IMR-90 (cell line): ENCODE measurements around the gene LYZL2. TPM values are rescaled to one million over a fixed set of nuclear protein-coding genes. Genes with fewer than 3 reads are reported as not detected.

Experiments used
- ATAC-seq: fragments of 200-7000 bp; cut with Tn5 transposase; 2 replicates; pipeline ENCODE4 v1.9.1; 2020; ENCODE audit warnings: low read depth, mild to moderate bottlenecking, moderate library complexity
- BruUV-seq: library from RNA; stranded (reverse); fragments of 400-500 nt; replicated peaks from 2 replicates; lab custom pipeline; 2021; lab: Mats Ljungman, UMichigan
- CTCF ChIA-PET: fragments of 300-600 bp; formaldehyde crosslinking; extraction: SDS; loops from one replicate; lab custom pipeline; 2021; ENCODE audit warnings: antibody characterized with exemption; lab: Yijun Ruan, JAX
- POLR2A ChIA-PET: fragments of 300-600 bp; sonication (Branson Sonifier 250); formaldehyde crosslinking; loops from one replicate; lab custom pipeline; 2022; ENCODE audit warnings: antibody characterized with exemption; ENCODE audit not compliant: unreplicated experiment; lab: Charles Lee
- DNase-seq: peaks from one replicate; pipeline ENCODE4 v3.0.0; 2013
- H2AFZ ChIP-seq: replicated peaks from 2 replicates; pipeline ENCODE3; 2013; ENCODE audit warnings: low read length, mild to moderate bottlenecking; ENCODE audit not compliant: poor library complexity
- H2AK5ac ChIP-seq: 2 replicates; pipeline ENCODE4 v1.6.1; 2013; ENCODE audit warnings: low read depth, low read length, inconsistent platforms
- H2AK9ac ChIP-seq: replicated peaks from 2 replicates; pipeline ENCODE3; 2013; ENCODE audit warnings: mild to moderate bottlenecking, low read depth, low read length, moderate library complexity; ENCODE audit not compliant: poor library complexity
- H2BK120ac ChIP-seq: 2 replicates; pipeline ENCODE4 v1.6.1; 2013; ENCODE audit warnings: low read depth, low read length, inconsistent platforms
- H2BK15ac ChIP-seq: 3 replicates; pipeline ENCODE4 v1.6.1; 2013; ENCODE audit warnings: low read depth, low read length, inconsistent platforms
- H2BK20ac ChIP-seq: 2 replicates; pipeline ENCODE4 v1.6.1; 2013; ENCODE audit warnings: low read depth, mild to moderate bottlenecking, inconsistent platforms, low read length, moderate library complexity
- H2BK5ac ChIP-seq: 2 replicates; pipeline ENCODE4 v1.6.1; 2013; ENCODE audit warnings: mild to moderate bottlenecking, low read depth, low read length, inconsistent platforms; ENCODE audit not compliant: poor library complexity, severe bottlenecking
- H3K14ac ChIP-seq: replicated peaks from 2 replicates; pipeline ENCODE4 v1.6.1; 2013; ENCODE audit warnings: low read depth, low read length, inconsistent platforms
- H3K18ac ChIP-seq: 2 replicates; pipeline ENCODE4 v1.6.1; 2013; ENCODE audit warnings: low read depth, low read length, control low read depth
- H3K23ac ChIP-seq: 2 replicates; pipeline ENCODE4 v1.6.1; 2013; ENCODE audit warnings: low read depth, low read length, inconsistent platforms
- H3K27ac ChIP-seq: 2 replicates; pipeline ENCODE4 v1.5.1; 2013; ENCODE audit warnings: mild to moderate bottlenecking, control low read depth, low read length; ENCODE audit not compliant: insufficient read depth
- H3K27me3 ChIP-seq: 2 replicates; pipeline ENCODE4 v1.6.1; 2013; ENCODE audit warnings: low read length; ENCODE audit not compliant: control insufficient read depth, insufficient read depth
- H3K36me3 ChIP-seq: 2 replicates; pipeline ENCODE4 v1.6.1; 2013; ENCODE audit warnings: low read length, mixed read lengths; ENCODE audit not compliant: control insufficient read depth, insufficient read depth
- H3K4ac ChIP-seq: 2 replicates; pipeline ENCODE4 v1.6.1; 2013; ENCODE audit warnings: low read depth, low read length, inconsistent platforms
- H3K4me1 ChIP-seq: 2 replicates; pipeline ENCODE4 v1.6.1; 2013; ENCODE audit warnings: low read length, mixed read lengths; ENCODE audit not compliant: control insufficient read depth, insufficient read depth
- H3K4me2 ChIP-seq: 2 replicates; pipeline ENCODE4 v1.6.1; 2013; ENCODE audit warnings: low read depth, mild to moderate bottlenecking, control low read depth, low read length, moderate library complexity
- H3K4me3 ChIP-seq: 2 replicates; pipeline ENCODE4 v1.5.1; 2013; ENCODE audit warnings: low read depth, mild to moderate bottlenecking, control low read depth, low read length, moderate library complexity; ENCODE audit not compliant: insufficient read depth
- H3K56ac ChIP-seq: 2 replicates; pipeline ENCODE4 v1.6.1; 2013; ENCODE audit warnings: low read length, inconsistent platforms; ENCODE audit not compliant: insufficient read depth; ENCODE audit errors: extremely low read depth
- H3K79me1 ChIP-seq, 2 experiments: 2 replicates each; pipeline ENCODE4 v1.6.1; 2013; ENCODE audit warnings: low read length in 2 of 2, inconsistent platforms in 1 of 2, low read depth in 1 of 2
- H3K9ac ChIP-seq: 2 replicates; pipeline ENCODE4 v1.6.1; 2013; ENCODE audit warnings: low read depth, low read length, control low read depth
- H3K9me1 ChIP-seq: 2 replicates; pipeline ENCODE4 v1.6.1; 2013; ENCODE audit warnings: low read length, inconsistent platforms; ENCODE audit not compliant: insufficient read depth
- H3K9me3 ChIP-seq: 2 replicates; pipeline ENCODE4 v1.6.1; 2013; ENCODE audit warnings: low read length; ENCODE audit not compliant: control insufficient read depth, insufficient read depth
- H4K20me1 ChIP-seq: 2 replicates; pipeline ENCODE4 v1.6.1; 2013; ENCODE audit warnings: low read length, inconsistent platforms; ENCODE audit not compliant: insufficient read depth
- H4K5ac ChIP-seq: 2 replicates; pipeline ENCODE4 v1.6.1; 2013; ENCODE audit warnings: mild to moderate bottlenecking, low read depth, low read length, control low read depth
- H4K8ac ChIP-seq, 2 experiments: 2 replicates each; pipeline ENCODE4 v1.6.1; 2013; ENCODE audit warnings: low read depth in 2 of 2, low read length in 2 of 2, control low read depth in 1 of 2, inconsistent platforms in 1 of 2
- H4K91ac ChIP-seq: 2 replicates; pipeline ENCODE4 v1.6.1; 2013; ENCODE audit warnings: low read depth, low read length, inconsistent platforms; ENCODE audit not compliant: insufficient read depth
- BHLHE40 ChIP-seq: fragments of 150-350 bp; IDR thresholded peaks from 2 replicates; pipeline ENCODE4 v1.6.1; 2016; ENCODE audit warnings: mild to moderate bottlenecking, low read depth, low read length
- CEBPB ChIP-seq: IDR thresholded peaks from 2 replicates; pipeline ENCODE4 v1.6.1; 2012; ENCODE audit warnings: low read depth, low read length, improper control_type of control experiment
- CHD1 ChIP-seq: IDR thresholded peaks from 2 replicates; pipeline ENCODE4 v1.6.1; 2012; ENCODE audit warnings: low read depth, low read length, improper control_type of control experiment
- ELK1 ChIP-seq: fragments of 150-350 bp; IDR thresholded peaks from 2 replicates; pipeline ENCODE4 v1.6.1; 2016; ENCODE audit warnings: low read depth, mild to moderate bottlenecking, low read length, moderate library complexity, borderline replicate concordance
- FOS ChIP-seq: fragments of 150-350 bp; IDR thresholded peaks from 2 replicates; pipeline ENCODE4 v1.6.1; 2016; ENCODE audit warnings: low read depth, low read length
- MAFK ChIP-seq: IDR thresholded peaks from 2 replicates; pipeline ENCODE4 v1.6.1; 2012; ENCODE audit warnings: low read depth, low read length, improper control_type of control experiment
- MAZ ChIP-seq: IDR thresholded peaks from 2 replicates; pipeline ENCODE4 v1.6.1; 2012; ENCODE audit warnings: low read depth, mild to moderate bottlenecking, low read length, improper control_type of control experiment, moderate library complexity, borderline replicate concordance
- MXI1 ChIP-seq: IDR thresholded peaks from 2 replicates; pipeline ENCODE4 v1.6.1; 2012; ENCODE audit warnings: low read depth, mild to moderate bottlenecking, low read length, moderate library complexity, borderline replicate concordance
- NFE2L2 ChIP-seq: fragments of 150-350 bp; IDR thresholded peaks from 2 replicates; pipeline ENCODE4 v1.6.1; 2016; ENCODE audit warnings: low read depth, mild to moderate bottlenecking, low read length
- POLR2A ChIP-seq: IDR thresholded peaks from 2 replicates; pipeline ENCODE4 v1.6.1; 2012; ENCODE audit warnings: mild to moderate bottlenecking, low read depth, low read length
- RAD21 ChIP-seq: IDR thresholded peaks from 2 replicates; pipeline ENCODE4 v1.6.1; 2012; ENCODE audit warnings: low read length, improper control_type of control experiment
- RCOR1 ChIP-seq: IDR thresholded peaks from 2 replicates; pipeline ENCODE4 v1.6.1; 2012; ENCODE audit warnings: mild to moderate bottlenecking, low read length, improper control_type of control experiment; ENCODE audit not compliant: insufficient replicate concordance
- RFX5 ChIP-seq: IDR thresholded peaks from 2 replicates; pipeline ENCODE4 v1.8.0; 2012; ENCODE audit warnings: low read depth, mild to moderate bottlenecking, low read length, moderate library complexity
- SMC3 ChIP-seq: fragments of 150-350 bp; IDR thresholded peaks from 2 replicates; pipeline ENCODE4 v1.6.1; 2016; ENCODE audit warnings: low read depth, mild to moderate bottlenecking, antibody characterized with exemption, low read length, moderate library complexity
- whole genome bisulfite sequencing, 2 experiments: methylation state at CpG; one replicate each; pipeline versions ENCODE4 v1.1.5 to v1.1.7; 2013; ENCODE audit warnings: missing lambda C conversion rate in 2 of 2; ENCODE audit not compliant: insufficient read length in 1 of 2; ENCODE audit errors: extremely low coverage in 2 of 2; 5-methylcytosine and 5-hydroxymethylcytosine counted together
- dilution Hi-C: fragments of 300-500 bp; cut with HindIII; formaldehyde crosslinking; loops from one replicate; pipeline ENCODE4 v1.14.3; 2018; ENCODE audit warnings: low sequenced_read_pairs; ENCODE audit not compliant: unreplicated experiment
- in situ Hi-C: fragments of 300-500 bp; cut with MboI; formaldehyde crosslinking; loops from 3 replicates; pipeline ENCODE4 v1.14.3; 2019; ENCODE audit warnings: low sequenced_read_pairs, inconsistent platforms, mixed read lengths
- intact Hi-C: fragments of 100-400 bp; cut with micrococcal nuclease; formaldehyde crosslinking; loops from 2 replicates; pipeline ENCODE4 v1.10.0; 2022
- polyA plus RNA-seq, 3 experiments: library from polyadenylated mRNA; depleted of rRNA; stranded (reverse); fragments of >200 nt; gene quantifications; 2 replicates each; pipeline ENCODE4 v1.2.3, GENCODE V29; 2012; ENCODE audit warnings: low replicate concordance in 1 of 3
- total RNA-seq: library from RNA; depleted of rRNA; stranded (reverse); fragments of >200 nt; gene quantifications from 2 replicates; pipeline ENCODE4 v1.2.3, GENCODE V29; 2012

The LYZL2 gene
- total and polyA plus RNA-seq, 2 of the 4 experiments (the other 2 are of a cell fraction), result not detected

- Histone ChIP-seq H2BK5ac (no peak overlapping the region), H3K36me3 (no peaks in the 10 kb centered on the region), H3K18ac (no peak overlapping the region), H2AFZ (peak overlapping the region; percentile 89), H3K27me3 (peaks cover 14% of the 10 kb centered on the region), H3K27ac (no peak overlapping the region), H4K5ac (peak overlapping the region; percentile 33; the same call in 1 of the 2 replicates), H3K79me1 (no peaks in the 10 kb centered on the region), H2BK15ac (no peak overlapping the region), H3K14ac (peak overlapping the region; percentile 0; the same call in 1 of the 2 replicates), H3K4me2 (peak overlapping the region; percentile 59), H3K9me3 (no peaks in the 10 kb centered on the region), H3K23ac (peak overlapping the region; percentile 15; the same call in 1 of the 2 replicates), H4K20me1 (no peaks in the 10 kb centered on the region), H3K56ac (no peak overlapping the region), H2AK9ac (no peak overlapping the region), H3K4ac (no peak overlapping the region), H3K9me1 (peaks cover 5% of the 10 kb centered on the region), H3K4me1 (peaks cover 2% of the 10 kb centered on the region; the same call in 1 of the 2 replicates), H4K8ac (peak overlapping the region; percentile 16 to 34; a peak in 1 of 4 replicates), H2BK120ac (no peak overlapping the region; the same call in 1 of the 2 replicates), H4K91ac (no peak overlapping the region), H2BK20ac (0 out of 2 replicates have a peak overlapping the region, but pooled peaks have one; percentile 3), H3K4me3 (peak overlapping the region; percentile 28; the same call in 1 of the 2 replicates), H3K9ac (peak overlapping the region; percentile 5), H2AK5ac (peak overlapping the region; percentile 77; the same call in 1 of the 2 replicates)
- no TSS peak for BruUV-seq
- POLR2A ChIA-PET, result interaction anchor here (0.5 to 0.7 kb wide), 2 partner anchors 224 to 235 kb away, joined by 3 to 5 read pairs; partner anchors contain the start of gene MTPAP
- in situ Hi-C loops (no loop called here), dilution Hi-C loops (no loop called here), intact Hi-C loops (loop anchor here (5.0 kb wide), 1 partner anchor 172 kb away; no protein-coding TSS in a partner anchor)
- DNase-seq (peak; percentile 77), ATAC-seq (peak; percentile 88)
- WGBS, 2 experiments, result 43% methylated on average over 8 of the region's 15 CpGs; no CpG with 5 or more reads in 1 of the 2 experiments
- TF ChIP-seq BHLHE40, result no peak
- no peak for TF ChIP-seq MAZ
- no peak for TF ChIP-seq MXI1
- no peak for TF ChIP-seq NFE2L2
- no peak for TF ChIP-seq CHD1
- TF ChIP-seq POLR2A, result no peak
- no peak for TF ChIP-seq MAFK
- TF ChIP-seq SMC3, result no peak
- no peak for TF ChIP-seq FOS
- no peak for TF ChIP-seq RFX5
- no peak for TF ChIP-seq ELK1
- no peak for TF ChIP-seq RCOR1
- no peak for TF ChIP-seq CEBPB
- TF ChIP-seq RAD21, result no peak
- CTCF ChIA-PET, result interaction anchor here (0.6 kb wide), 1 partner anchor 192 kb away, joined by 3 read pairs; no protein-coding TSS in a partner anchor
These were observed 45.7 kb downstream of the LYZL2 start for GRCh38 chr10:30583778-30584415.
